GM19438 (cell line): ENCODE results near the gene PLCL2.

ENCODE experiments used
- ATAC-seq: cut with Tn5 transposase; IDR thresholded peaks from one replicate; pipeline ENCODE4 v1.9.1; 2021; ENCODE audit warnings: low read depth; ENCODE audit not compliant: unreplicated experiment

PLCL2 gene

DNA sequence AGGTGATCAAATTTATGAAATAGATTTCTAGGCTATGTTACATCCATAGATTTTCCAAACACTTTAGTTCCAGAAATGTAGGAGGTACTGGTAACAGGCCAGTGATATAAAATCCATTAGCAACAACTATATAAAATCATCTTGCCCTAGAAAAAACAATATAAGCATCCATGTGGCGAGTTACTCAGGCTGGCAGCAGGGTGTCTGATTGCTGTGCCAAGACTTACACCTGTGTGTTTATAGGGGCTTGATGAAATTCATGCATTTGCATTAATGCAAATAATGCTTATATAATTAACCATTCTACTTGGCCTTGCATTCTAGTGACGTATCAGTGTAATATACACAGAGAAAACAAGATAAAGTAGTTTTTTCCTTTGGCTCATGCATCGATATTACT lies 153.4 kb downstream of the PLCL2 start:
- ATAC-seq, result no peak

DNA sequence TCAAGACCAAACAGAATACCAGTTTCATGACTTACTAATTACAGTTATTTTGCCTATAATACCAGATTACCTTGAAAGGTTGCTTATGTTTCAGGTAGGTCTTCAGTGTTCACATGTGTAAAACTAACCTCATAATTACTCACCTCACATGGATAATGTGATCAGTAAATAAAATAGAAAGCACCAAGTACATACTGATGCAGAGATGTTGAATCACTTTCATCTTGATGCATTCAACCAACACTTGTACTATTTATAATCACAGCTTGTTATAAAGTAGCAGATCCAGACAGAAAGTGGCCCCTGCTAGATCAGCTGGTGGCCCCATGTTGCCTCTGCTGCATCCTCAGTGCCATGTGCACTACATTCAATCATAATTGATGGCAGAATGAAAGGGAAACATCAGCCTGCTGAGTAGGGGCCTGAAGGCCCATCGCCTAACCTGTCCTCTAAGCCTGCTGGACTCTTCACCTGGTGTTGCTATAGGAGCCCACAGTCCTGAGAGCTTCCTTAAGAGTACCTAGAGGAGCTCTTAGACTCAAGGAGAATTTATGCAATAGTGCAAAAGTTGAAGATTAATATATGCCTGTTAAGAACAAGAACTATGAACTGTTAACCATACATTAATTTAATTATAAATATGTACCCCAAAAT lies 154.3 kb downstream of the PLCL2 start:
- ATAC-seq, result no peak

DNA sequence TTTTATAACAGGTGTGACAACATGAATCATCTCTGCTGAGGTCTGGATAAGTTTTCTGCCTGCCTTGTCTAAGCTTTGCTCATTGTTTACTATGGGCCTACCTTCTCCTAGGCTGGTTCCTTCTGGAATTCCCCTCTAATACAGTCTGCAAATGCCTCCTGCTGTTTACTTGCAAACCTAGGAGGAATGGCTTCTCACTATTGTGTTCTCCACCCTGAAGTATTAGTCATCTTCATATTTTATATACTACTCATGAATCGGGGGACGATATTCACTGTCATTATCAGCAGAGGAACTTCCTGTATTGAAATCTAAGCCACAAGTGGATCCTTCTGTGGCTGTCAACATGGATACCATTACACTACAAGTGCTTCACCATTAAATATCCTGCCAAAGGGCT lies 154.8 kb downstream of the PLCL2 start:
- no peak for ATAC-seq

DNA sequence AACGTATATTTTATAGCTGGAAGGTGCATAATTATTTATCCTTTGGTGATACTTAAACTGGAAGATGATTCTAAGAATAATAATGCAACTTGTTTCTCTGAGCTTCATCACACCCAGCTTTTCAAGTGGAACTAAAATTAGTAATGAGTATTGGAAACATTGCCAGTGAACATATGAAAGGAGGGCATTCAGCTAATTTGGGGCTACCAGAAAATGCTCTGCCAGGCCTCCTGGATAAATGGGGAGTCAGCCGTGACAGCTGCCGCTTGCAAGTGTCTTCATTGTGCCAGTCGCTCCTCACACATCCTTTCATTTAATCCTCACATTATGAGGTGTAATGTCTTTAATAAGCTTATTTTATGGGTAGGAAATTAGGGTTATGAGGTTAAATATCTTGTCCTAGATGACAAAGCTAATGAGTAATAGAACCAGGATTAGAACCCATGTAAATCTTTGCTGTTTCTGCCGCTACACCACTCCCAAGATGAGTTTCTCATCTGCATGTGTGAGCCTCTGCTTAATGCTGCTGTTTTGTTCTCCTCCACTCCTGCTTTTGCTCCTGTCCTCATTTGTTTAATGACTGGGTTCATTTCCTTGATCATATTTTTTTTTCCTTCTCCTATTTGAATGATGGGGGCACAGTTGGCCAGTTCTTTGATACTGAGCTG lies 155.7 kb downstream of the PLCL2 start:
- no peak for ATAC-seq

DNA sequence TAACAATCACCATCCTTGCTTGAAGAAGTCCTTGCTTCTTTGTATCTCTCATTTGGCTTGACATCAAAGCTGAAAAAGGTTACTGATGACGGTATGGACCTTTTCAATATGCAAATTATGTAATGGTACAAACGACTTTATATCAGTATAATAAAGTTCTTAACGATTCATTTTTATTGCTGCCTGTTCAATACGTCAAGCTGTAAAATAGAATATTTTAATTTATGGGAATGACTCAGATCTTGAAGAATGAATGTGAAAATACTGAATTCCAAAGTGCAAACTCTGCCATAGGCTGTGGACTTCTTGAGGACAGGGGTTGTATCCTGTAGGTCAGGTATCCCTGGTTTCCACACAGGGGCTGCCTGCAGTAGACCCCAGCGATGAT lies 156.2 kb downstream of the PLCL2 start:
- no peak for ATAC-seq

DNA sequence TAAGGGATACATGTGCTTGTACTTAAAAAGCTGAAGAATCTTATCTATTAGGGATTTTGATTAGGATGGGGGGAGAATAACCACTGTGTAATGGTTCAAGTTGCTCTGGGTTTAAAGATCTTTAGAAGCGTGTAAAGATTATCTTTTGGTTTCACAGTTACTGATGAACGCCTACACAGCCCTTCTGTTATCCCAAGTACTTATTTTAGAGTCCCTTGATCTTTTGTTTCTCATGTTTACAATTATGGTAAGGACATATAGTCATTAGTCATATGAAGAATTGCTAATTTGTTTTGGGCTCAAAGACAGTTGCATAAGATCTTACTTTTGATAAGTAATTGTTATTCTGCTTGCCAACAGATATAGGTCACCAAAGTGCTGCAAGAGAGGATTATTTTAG lies 160.1 kb downstream of the PLCL2 start:
- ATAC-seq, result no peak

DNA sequence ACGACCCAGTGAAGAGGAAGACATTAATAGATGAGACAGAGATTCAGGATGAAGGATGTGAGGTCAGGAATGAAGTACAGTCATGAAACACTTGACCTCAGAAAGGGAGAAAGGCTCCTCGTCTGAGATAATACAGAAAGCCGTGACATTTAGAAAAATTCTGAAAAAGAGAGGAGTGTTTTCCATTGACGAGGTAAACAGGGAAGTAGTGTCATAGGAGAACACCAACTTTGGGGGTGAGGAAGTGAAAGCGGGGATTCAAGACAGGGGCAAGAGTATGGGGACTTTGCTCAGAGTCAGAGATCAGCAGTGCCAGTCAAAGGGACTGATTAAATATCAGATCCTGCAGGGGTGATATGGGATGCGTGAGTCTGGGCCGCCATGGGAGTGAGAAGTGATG lies 160.9 kb downstream of the PLCL2 start:
- no peak for ATAC-seq

DNA sequence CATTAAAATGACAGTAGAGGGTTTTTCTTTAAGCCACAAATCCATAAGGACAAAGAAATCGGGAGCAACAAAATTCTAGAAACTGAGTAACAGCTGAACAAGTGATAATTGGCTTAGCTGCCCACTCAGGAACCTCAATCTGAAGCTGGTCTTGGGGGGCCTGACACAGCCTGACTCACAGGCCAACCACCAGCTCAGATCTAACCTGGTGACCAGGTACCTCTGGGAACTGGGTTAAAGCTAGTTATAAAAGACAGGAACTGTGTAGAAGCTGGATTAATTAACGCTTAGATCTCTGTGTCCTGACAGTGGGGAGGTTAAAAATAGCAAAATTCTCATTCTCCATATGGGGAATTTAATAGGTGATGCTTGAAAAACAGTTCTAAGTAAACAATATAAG lies 161.9 kb downstream of the PLCL2 start:
- ATAC-seq, result no peak

DNA sequence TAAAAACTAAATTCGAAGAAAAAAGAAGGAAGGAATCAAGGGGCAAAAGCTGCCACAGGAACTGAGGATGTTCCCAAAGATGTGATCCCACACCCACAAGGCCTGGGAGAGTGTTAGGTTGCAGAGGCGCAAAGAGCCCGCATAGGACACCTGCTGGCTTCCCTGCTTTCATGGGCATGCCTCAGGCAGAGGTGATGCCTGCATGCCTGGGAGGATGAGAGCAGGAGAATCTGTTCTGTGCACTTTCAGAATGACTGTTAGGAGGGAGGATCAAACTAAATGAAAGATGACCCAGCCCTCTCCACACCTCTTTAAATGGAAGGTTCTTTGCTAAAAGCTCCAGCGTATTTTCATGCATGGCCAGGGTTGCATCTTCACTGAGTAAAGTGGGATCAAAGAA lies 162.4 kb downstream of the PLCL2 start:
- no peak for ATAC-seq

DNA sequence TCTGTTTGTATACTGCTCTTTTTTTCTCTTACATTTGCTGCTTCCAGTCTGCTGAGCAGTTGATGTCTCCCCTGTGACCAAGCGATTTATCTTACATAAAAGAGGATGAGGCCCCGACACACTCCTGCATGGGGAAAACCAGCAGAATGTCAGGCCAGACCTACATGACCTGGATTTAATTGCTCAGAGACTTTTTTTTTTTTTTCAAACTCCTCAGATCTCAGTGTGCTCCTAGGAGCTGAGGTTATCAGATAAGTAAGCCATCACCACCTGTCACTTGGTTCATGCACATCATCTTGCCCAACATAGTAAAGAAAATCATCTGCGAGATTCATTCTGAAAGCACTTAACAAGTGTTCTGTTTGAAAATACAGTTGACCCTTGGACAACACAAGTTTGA lies 163.1 kb downstream of the PLCL2 start:
- no peak for ATAC-seq

DNA sequence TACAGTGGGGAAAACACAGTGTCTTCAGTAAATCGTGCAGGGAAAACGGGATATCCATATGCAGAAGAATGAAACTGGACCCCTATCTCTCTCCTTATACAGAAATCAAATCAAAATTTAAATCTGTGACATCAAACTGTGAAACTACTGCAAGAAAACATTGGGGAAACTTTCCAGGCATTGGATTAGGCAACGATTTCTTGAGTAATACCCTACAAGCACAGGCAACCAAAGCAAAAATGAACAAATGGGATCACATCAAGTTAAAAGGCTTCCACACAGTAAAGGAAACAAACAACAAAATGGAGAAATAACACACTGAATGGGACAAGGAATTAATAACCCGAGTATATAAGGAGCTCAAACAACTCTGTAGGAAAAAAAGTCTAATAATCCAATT lies 165.3 kb downstream of the PLCL2 start:
- no peak for ATAC-seq

DNA sequence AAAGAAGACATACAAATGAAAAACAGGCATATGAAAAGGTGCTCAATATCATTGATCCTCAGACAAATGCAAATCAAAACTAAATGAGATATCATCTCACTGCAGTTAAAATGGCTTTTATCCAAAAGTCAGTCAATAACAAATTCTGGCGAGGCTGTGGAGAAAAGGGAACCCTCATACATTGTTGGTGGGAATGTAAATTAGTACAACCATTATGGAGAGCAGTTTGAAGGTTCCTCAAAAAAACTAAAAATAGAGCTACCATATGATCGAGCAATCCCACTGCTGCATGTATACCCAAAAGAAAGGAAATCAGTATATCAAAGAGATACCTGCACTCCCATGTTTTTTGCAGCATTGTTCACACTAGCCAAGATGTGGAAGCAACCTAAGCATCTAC lies 165.8 kb downstream of the PLCL2 start:
- ATAC-seq, result no peak

DNA sequence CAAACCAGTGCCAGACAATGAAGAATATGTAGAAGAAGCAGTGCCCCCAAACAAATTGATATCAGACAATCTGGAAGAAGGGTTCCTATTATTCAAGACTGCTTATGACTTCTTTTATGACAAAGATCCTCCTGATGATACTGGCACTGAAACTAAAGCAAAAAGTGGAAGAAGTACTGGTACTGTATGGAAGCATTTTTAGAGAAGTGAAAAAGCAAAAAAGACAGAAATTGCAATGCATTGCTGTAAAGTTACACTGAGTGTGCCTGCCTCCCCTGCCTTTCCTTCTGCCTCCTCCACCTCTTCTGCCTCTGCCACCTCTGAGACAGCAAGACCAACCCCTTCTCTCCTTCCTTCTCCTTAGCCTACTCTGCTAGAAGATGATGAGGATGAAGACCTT lies 167.6 kb downstream of the PLCL2 start:
- ATAC-seq, result peak; percentile 56

DNA sequence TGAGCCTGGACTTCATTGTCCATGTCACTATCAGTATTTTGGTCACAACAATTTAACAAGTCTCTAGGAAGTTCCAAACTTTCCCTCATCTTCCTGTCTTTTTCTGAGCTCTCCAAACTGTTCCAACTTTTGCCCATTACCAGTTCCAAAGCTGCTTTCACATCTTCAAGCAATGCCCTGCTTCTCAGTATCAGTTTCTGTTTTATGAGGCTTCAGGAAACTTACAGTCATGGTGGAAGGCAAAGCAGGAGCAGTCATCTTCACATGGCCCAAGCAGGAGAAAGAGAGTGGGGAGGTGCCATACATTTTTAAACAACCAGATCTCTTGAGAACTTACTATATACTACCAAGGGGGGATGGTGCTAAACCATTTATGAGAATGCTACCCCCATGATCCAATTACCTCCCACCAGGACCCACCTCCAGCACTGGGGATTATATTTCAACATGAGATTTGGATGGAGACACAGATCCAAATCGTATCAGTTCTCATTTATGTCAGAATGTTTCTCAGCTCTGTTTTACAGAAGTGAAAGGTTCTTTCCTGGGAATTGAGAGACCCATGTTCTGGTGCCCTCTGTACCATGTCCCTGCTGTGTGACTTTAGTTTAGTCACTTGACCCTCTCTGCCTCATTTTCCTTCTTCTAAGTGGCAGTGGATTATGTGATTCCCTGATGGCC lies 169.7 kb downstream of the PLCL2 start:
- no peak for ATAC-seq

DNA sequence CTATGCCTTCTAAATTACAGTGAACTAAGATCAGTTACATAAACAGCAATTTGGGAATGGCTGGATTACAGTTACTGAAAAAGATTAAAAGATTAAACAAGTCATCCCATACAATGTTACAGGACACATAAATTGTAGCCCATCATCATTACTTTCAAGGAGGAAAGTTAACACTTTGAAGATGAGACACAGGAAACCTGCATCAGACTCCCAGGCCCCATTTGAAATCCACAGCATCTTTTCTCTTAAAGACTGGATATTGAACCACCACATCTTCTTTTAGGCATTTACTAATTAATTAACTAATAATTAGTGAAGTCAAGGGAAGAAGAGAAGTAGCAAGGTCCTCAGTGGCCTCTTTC lies 170.2 kb downstream of the PLCL2 start:
- ATAC-seq, result no peak

DNA sequence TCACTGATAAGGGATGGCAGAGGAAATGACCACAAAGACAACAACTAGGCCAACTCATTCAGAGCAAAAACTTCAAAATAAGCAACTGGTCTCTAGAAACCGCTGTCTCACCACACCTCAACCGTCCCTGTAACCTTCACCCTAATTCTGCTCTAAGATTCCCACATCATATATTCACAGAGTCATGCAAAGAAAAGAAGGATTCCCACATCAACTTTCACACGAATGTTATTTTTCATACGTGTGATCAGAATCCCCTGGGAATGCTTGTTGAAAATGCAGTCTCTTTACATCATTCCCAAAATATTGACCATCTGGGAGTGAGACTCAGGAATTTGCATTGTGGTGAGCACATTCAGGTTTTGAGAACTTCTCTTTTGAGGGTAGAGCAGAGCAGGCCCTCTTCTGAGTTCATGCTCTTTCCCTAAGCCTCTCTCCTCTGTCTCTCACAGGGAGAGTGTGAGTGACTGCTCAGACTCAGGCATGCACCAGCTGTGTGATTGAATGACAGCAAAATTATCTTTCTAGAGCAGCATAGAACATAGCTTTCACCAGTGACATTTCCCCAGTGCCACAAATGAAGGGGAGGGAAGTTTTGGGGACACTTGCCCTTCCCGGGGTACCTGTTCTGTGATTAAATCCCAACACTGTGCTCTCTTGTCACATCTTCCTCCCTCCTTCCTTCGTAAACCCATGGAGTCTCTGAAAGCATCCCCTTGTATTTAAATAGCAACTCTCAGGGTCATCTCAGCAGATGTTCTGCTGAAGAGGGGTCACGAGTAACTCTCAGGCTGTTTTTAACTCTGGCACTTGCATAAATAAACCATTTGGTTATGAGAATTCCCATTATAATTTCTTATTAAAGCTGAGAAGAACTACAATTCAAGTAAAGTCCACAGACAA lies 170.9 kb downstream of the PLCL2 start:
- ATAC-seq, result no peak

DNA sequence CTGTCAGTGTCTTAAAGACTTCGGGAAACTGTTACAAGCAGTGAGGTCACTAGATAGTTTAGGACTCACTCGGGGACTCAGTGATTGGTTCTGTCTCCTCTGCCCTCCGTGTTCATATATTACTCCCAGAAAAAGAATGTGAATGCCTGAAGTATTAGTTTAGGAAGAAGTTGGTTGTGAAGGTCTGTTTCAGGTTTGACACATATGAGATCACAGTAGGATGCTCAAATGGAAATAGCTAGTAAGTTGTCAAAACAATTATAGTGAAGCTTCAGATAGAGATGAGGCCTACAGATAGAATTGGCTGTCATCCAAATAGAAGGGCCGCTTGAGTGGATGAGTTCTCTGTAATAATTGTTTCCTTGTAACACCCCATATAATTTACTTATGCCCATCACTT lies 172.6 kb downstream of the PLCL2 start:
- no peak for ATAC-seq

DNA sequence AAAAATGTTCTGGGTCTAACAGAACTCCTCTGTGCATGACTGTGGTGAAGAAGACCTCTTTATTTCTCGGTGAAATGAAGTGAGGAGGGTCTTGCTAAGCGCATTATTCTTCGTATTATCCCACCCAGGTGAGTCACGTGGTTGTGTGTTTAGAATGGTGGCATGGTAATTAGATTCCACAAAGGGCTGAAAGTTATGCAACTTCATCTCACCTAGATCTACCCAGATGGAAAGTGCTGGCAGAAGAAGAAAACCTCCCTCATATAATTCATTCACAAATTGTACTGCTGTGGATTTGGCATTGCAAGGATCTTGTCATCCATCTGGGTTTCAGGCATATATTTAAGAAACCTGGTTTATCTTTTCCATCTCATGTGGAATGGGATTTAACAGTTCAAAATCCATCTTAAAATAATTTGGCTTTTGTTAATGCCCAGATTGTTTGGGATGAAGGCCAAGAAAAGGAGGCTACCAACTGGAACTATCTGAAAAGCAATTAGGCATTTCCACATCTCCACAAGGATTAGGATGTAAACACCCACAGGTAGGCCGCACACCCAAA lies 175.3 kb downstream of the PLCL2 start:
- ATAC-seq, result no peak

DNA sequence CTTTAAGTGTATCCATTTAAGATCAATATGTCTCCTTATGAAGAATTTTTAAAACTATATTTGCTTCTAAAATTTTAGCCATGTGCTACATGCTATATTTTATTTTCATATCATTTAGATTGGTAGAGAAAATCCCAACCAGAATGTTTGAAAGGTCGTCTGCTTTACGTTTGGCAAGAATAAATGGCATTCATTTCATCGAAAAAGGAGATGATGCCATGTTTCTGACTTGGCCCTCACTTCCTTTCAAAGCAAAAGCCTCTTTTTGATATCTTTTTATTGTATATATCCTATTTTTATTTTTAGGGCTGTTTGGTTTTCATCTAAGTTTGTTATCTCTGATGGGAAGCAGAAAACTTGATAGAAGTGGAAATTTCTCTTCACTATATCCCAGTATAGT lies 176.2 kb downstream of the PLCL2 start:
- no peak for ATAC-seq

DNA sequence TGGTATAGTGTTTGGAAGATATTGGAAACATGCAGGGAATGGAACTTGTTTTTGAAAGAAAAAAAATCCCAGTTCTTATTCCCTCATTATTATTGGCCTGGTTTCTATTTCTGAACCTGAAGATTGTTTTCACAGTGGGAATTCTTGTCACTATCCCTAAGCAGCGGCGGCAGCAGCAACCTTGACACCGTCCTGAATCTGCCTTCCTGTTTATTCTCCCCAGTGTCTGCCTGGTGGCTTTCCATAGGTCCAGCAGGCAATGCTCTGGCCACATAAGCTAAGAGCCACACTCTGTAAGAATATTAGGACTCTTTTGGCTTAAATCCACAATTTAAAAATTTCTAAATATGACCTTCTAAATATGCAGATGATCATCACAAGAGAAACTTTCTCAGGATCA lies 178.0 kb downstream of the PLCL2 start:
- ATAC-seq, result no peak

DNA sequence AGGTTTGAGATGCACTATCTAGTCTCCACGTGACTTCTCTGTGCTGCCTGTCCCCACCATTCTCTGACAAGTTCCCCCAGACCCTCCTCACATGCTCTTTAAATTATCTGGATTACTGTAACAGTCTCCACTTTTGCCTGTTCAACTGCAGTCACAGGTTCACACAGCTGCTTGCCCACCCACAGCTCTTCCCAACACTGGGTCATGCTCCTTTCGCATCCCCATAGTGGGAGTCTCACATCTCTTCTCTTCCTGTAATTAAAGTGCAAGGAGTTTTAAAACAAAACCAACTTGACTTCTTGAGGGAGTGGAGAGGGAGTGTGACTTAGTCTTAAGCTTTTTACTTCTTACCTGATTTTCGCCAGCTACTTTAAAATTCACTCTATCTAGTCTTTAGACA lies 178.8 kb downstream of the PLCL2 start:
- no peak for ATAC-seq
